HepG2 (cell line): ENCODE results near the gene TPRG1. TPM values are rescaled to one million over a fixed set of nuclear protein-coding genes. Genes with fewer than 3 reads are reported as not detected.

ENCODE experiments used
- ATRX ChIP-seq: sonication (generic); formaldehyde crosslinking; IDR thresholded peaks from 2 replicates; pipeline ENCODE4 v1.4.0; 2020; ENCODE audit warnings: missing genetic modification reagents, borderline replicate concordance
- FIP1L1 ChIP-seq: fragments of 200-400 bp; formaldehyde crosslinking; IDR thresholded peaks from 2 replicates; pipeline ENCODE4 v1.6.1; 2018; ENCODE audit warnings: low read depth, mild to moderate bottlenecking, low read length, moderate library complexity, borderline replicate concordance; ENCODE audit not compliant: insufficient read depth
- HNRNPK ChIP-seq: fragments of 200-400 bp; formaldehyde crosslinking; IDR thresholded peaks from 2 replicates; pipeline ENCODE4 v1.6.1; 2018; ENCODE audit warnings: low read length, low read depth, moderate library complexity, mild to moderate bottlenecking; ENCODE audit not compliant: poor library complexity, severe bottlenecking
- KDM2A ChIP-seq: sonication (generic); formaldehyde crosslinking; IDR thresholded peaks from 2 replicates; pipeline ENCODE4 v1.4.0; 2020; ENCODE audit warnings: low read depth, missing genetic modification reagents, borderline replicate concordance
- NONO ChIP-seq, 2 experiments: fragments of 450-650 bp in 1 of 2; sonication (generic) in 1 of 2; formaldehyde crosslinking in 1 of 2; IDR thresholded peaks in 1 of 2; conservative IDR thresholded peaks in 1 of 2; 2 replicates each; pipeline versions ENCODE4 v1.6.1 to v1.8.0; 2017 to 2022; ENCODE audit warnings: mild to moderate bottlenecking in 1 of 2, missing genetic modification reagents in 1 of 2, moderate library complexity in 1 of 2
- NPAS2 ChIP-seq: sonication (generic); formaldehyde crosslinking; IDR thresholded peaks from 2 replicates; pipeline ENCODE4 v1.8.0; 2022; ENCODE audit warnings: mild to moderate bottlenecking, missing genetic modification reagents, borderline replicate concordance
- POLR2A ChIP-seq, 2 experiments: IDR thresholded peaks; 2 replicates each; pipeline ENCODE4 v1.6.1; 2011; ENCODE audit warnings: low read depth in 2 of 2, low read length in 2 of 2, mild to moderate bottlenecking in 1 of 2, moderate library complexity in 1 of 2; ENCODE audit not compliant: insufficient read depth in 1 of 2
- RERE ChIP-seq: IDR thresholded peaks from 2 replicates; pipeline ENCODE4 v1.6.1; 2016; ENCODE audit warnings: low read depth, missing genetic modification reagents, missing compliant biosample characterization
- ZNF275 ChIP-seq: sonication (generic); formaldehyde crosslinking; IDR thresholded peaks from 2 replicates; pipeline ENCODE4 v1.8.0; 2022; ENCODE audit warnings: missing genetic modification reagents, mild to moderate bottlenecking, inconsistent platforms, borderline replicate concordance
- polyA plus RNA-seq, 8 experiments: library from polyadenylated mRNA; depleted of rRNA in 3 of 8; stranded (reverse) in 7 of 8; unstranded in 1 of 8; fragments of >200 nt; fragmentation: Illumina TruSeq in 4 of 8; extraction: Trizol in 4 of 8; gene quantifications; 2 replicates each; pipeline versions ENCODE4 v1.2.1 to v1.2.3, GENCODE V29; 2011 to 2016; ENCODE audit warnings: low read depth in 4 of 8, missing spikeins in 1 of 8, mixed read lengths in 1 of 8; ENCODE audit not compliant: insufficient read depth in 1 of 8
- total RNA-seq, 5 experiments: library from RNA; depleted of rRNA; stranded (reverse); fragments of >200 nt; fragmentation: Illumina TruSeq; extraction: Trizol; gene quantifications; 2 replicates each; pipeline ENCODE4 v1.2.3, GENCODE V29; 2016; ENCODE audit warnings: low read depth in 1 of 5

Gene TPRG1
- total and polyA plus RNA-seq, 2 of the 13 experiments (the other 11 are each of a cell fraction or from before 2014, with no cell fraction given): 0.17 TPM; not detected in 1

DNA sequence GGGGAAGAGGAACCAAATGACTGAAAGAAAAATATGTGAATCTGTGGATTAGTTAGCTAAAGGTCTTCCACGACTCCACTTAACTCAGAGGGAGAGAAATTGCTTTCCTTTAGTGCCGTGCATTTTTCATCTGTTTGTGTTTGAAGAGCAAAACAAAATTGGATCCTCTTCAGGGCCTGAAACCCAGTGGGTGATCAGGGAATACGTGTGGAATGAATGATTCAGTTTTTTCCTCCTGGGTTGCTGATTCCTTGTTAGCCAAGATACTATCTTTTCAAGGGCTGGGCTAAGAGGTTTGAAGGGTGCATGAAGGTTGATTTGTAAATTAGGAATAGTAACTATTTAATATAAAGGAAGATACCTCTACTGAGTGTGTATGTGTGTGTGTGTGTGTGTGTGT is 61.0 kb downstream of the TPRG1 start (continued):
- TF ChIP-seq RERE (CRISPR knock-in tag): no peak
- TF ChIP-seq ZNF275 (CRISPR knock-in tag): no peak
- TF ChIP-seq HNRNPK: no peak
- TF ChIP-seq KDM2A (CRISPR knock-in tag): no peak
- no peak for TF ChIP-seq NPAS2
- TF ChIP-seq FIP1L1: no peak
- no peak for TF ChIP-seq ATRX (CRISPR knock-in tag)
- TF ChIP-seq POLR2A (IDR thresholded peaks at IDR 0.05; ENCODE audit: insufficient read depth in 1 of 2, low read depth in 2 of 2, low read length in 2 of 2): no peak
- no peak for TF ChIP-seq NONO (IDR thresholded peaks at IDR 0.05)
- no peak for TF ChIP-seq NONO (CRISPR knock-in tag; conservative IDR thresholded peaks at IDR 0.05)
- TF ChIP-seq, all 625 proteins: peak for 0
